Measurements from ENCODE around the gene BIN2. TPM values are rescaled to one million over a fixed set of nuclear protein-coding genes. Genes with fewer than 3 reads are reported as not detected.
A peak's percentile ranks its signal among the peaks of the same experiment; 100 is the strongest.

Gene BIN2
- total RNA-seq, 1 experiment from 2014 or later = not detected

DNA sequence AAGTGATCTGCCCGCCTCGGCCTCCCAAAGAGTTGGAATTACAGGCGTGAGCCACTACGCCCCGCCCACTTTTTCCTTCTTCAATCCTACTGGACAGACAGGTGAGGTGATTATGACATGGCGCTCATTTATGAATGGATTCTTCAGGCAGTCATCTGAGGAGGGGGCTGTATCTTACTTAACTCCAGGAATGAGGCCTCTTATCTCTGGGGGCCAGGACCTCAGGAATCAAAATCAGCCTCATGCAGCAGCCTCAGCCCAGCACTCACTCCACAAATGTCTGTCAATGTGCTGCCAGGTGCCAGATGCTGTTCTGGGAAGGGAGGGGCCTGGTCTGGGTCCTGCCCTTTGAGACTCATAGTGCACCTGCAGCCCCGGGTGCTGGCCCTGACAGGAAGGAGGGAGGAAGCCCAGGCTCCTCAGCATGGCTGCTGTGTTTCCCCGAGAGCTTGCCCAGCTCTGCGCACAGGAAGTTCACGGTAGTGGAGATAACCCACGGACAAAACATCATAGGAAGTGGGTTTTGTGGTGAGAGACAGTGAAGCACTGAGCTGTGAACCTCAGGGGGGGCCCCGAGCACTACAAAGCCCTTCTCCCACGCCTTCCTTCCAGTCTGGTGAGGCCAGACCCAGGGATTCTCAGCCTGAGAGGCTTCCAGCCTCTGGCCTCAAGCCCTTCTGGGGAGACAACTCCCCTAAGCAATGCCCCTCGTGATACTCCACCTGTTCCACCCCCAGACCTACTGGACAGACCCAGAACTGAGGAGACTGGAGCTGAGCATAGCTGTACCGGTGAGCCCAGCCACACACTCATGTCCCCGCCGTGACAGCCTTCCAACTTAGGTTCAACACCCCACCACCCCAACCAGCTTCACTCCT, 44.9 kb upstream of the BIN2 start:
- Histone ChIP-seq H3K4ac (ENCODE audit: low read depth, low read length) (no peak overlapping the region), H4K8ac (replicated peaks; ENCODE audit: insufficient read length, low read depth, low read length) (no peak overlapping the region), H3K56ac (ENCODE audit: insufficient read length, low read depth, low read length) (no peak overlapping the region), H2BK120ac (ENCODE audit: low read depth, low read length, poor library complexity, severe bottlenecking) (no peak overlapping the region), H4K91ac (ENCODE audit: insufficient read length, low read depth, low read length) (no peak overlapping the region), H2BK5ac (ENCODE audit: insufficient read length, low read length) (no peak overlapping the region), H2BK15ac (ENCODE audit: low read depth, low read length) (no peak overlapping the region), H3K27ac (ENCODE audit: insufficient read length, low read depth, low read length) (no peak overlapping the region), H3K9ac (ENCODE audit: extremely low read depth, insufficient read length, low read length) (no peak overlapping the region), H2AK5ac (ENCODE audit: insufficient read length, low read length) (no peak overlapping the region), H2BK12ac (ENCODE audit: insufficient read length, low read depth, low read length) (no peak overlapping the region), H2AFZ (ENCODE audit: low read length) (no peak overlapping the region), H3K27me3 (ENCODE audit: insufficient read depth, low read length) (no peaks in the 10 kb centered on the region), H3K14ac (ENCODE audit: insufficient read depth, low read length) (no peak overlapping the region; the same call in 1 of the 2 replicates), H3K4me1 (ENCODE audit: insufficient read depth, low read length) (no peaks in the 10 kb centered on the region; the same call in 1 of the 2 replicates), H3K79me2 (ENCODE audit: insufficient read depth, low read length) (no peaks in the 10 kb centered on the region), H3K9me3 (ENCODE audit: control insufficient read depth, low read depth, low read length) (no peaks in the 10 kb centered on the region), H4K5ac (ENCODE audit: insufficient read length, low read depth, low read length) (no peak overlapping the region), H3K18ac (ENCODE audit: insufficient read length, low read depth, low read length) (no peak overlapping the region), H3K79me1 (ENCODE audit: insufficient read depth, low read depth, low read length, poor library complexity, severe bottlenecking) (no peaks in the 10 kb centered on the region), H3K23me2 (ENCODE audit: insufficient read length, low read depth, low read length, poor library complexity, severe bottlenecking) (no peaks in the 10 kb centered on the region), H4K20me1 (ENCODE audit: control insufficient read depth, insufficient read depth, insufficient read length) (peaks cover 3% of the 10 kb centered on the region), H3T11ph (ENCODE audit: low read length) (no peak overlapping the region), H2BK20ac (ENCODE audit: low read depth, low read length, poor library complexity, severe bottlenecking) (no peak overlapping the region), H3K4me2 (ENCODE audit: insufficient read depth, insufficient read length, low read length) (no peak overlapping the region), H3K23ac (ENCODE audit: insufficient read length, low read depth, low read length) (no peak overlapping the region)
- WGBS (ENCODE audit: extremely low coverage, insufficient read length, low lambda C conversion rate) = no CpG with 5 or more reads among the region's 17 CpGs
- peak; percentile 82 for DNase-seq
- Mint-ChIP-seq H3K36me3 (ENCODE audit: insufficient read depth in 1 of 3, low read depth in 3 of 3) (peaks cover 1 to 17% (median 9%) of the 10 kb centered on the region in 3 experiments; a peak in 6 of 7 replicates), H3K4me1 (peaks cover 27 to 40% of the 10 kb centered on the region in 2 experiments), H3K9me3 (no peaks in the 10 kb centered on the region), H3K27me3 (ENCODE audit: low read depth) (no peaks in the 10 kb centered on the region), H3K4me3 (peak overlapping the region in 1 of 2 experiments; percentile 8; a peak in 1 of 5 replicates), H3K27ac (peak overlapping the region in 2 of 3 experiments; percentile 27 to 51; a peak in 2 of 7 replicates)
- TF ChIP-seq CTCF (conservative IDR thresholded peaks at IDR 0.05) = no peak
